ENCODE measurements around the gene MYO7A.

MYO7A gene

DNA sequence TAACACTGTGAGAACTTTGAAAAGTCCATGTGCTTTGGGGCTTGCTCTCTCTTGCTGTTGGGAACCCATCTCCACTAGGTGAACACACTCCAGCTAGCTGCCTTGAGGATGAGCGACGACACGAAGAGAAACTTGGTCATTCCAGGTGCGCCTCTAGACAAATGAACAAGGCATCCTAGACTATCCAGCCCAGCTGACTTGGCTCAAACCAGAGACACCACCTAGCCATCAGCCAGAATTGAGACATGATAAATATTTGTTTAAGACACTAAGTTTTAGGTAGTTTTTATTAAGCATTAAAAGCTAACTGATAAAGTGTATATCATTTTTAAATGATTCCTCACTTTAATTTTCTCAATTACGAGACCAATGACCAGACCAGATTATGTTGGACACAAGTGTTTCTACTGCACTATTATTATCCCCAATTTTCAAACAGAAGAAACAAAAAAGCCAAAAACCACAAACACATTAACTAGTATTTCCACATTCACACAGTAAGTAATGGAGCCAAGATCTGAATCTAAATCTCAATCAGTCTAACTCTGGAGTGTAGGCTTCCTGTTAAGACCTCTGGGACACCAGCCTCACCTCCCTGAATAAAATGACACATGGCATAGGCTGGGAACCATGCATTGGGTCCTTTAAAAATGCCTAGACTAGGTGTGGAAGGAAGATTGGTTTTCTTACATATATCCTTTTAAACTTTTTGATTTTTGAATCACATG, 103.0 kb downstream of the MYO7A start:
- H3K27ac ChIP-seq (ENCODE audit: low read length) = no peak overlapping the region
- H3K9ac ChIP-seq (ENCODE audit: low read depth, low read length) = no peak overlapping the region
- H3K4me2 ChIP-seq (ENCODE audit: insufficient read depth, low read length) = no peak overlapping the region
- H2AFZ ChIP-seq (ENCODE audit: low read depth, low read length) = no peak overlapping the region
- H3K36me3 ChIP-seq (ENCODE audit: insufficient read depth, low read length) = no peaks in the 10 kb centered on the region
- no peaks in the 10 kb centered on the region for H3K9me3 ChIP-seq (ENCODE audit: insufficient read depth, low read length, severe bottlenecking)
- no peaks in the 10 kb centered on the region for H4K20me1 ChIP-seq (ENCODE audit: insufficient read depth, low read length)
- H3K79me2 ChIP-seq (ENCODE audit: insufficient read depth, low read length) = no peaks in the 10 kb centered on the region
- ATAC-seq (ENCODE audit: insufficient read depth, low read depth) (no peak), DNase-seq (no peak)
- H3K4me1 ChIP-seq (ENCODE audit: insufficient read depth, low read length) = no peaks in the 10 kb centered on the region
- H3K4me3 ChIP-seq (ENCODE audit: low read depth in 1 of 2, low read length in 2 of 2) = no peak overlapping the region
- TF ChIP-seq, protein P1, sequence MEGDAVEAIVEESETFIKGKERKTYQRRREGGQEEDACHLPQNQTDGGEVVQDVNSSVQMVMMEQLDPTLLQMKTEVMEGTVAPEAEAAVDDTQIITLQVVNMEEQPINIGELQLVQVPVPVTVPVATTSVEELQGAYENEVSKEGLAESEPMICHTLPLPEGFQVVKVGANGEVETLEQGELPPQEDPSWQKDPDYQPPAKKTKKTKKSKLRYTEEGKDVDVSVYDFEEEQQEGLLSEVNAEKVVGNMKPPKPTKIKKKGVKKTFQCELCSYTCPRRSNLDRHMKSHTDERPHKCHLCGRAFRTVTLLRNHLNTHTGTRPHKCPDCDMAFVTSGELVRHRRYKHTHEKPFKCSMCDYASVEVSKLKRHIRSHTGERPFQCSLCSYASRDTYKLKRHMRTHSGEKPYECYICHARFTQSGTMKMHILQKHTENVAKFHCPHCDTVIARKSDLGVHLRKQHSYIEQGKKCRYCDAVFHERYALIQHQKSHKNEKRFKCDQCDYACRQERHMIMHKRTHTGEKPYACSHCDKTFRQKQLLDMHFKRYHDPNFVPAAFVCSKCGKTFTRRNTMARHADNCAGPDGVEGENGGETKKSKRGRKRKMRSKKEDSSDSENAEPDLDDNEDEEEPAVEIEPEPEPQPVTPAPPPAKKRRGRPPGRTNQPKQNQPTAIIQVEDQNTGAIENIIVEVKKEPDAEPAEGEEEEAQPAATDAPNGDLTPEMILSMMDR (IDR thresholded peaks at IDR 0.05; ENCODE audit: borderline replicate concordance, extremely low read depth, low read length, poor library complexity, severe bottlenecking) = no peak
- no peak for TF ChIP-seq EZH2 (IDR thresholded peaks at IDR 0.05; ENCODE audit: borderline replicate concordance, low read depth, low read length, severe bottlenecking)
- H3K27me3 ChIP-seq (ENCODE audit: insufficient read depth, low read length, poor library complexity) = no peaks in the 10 kb centered on the region

DNA sequence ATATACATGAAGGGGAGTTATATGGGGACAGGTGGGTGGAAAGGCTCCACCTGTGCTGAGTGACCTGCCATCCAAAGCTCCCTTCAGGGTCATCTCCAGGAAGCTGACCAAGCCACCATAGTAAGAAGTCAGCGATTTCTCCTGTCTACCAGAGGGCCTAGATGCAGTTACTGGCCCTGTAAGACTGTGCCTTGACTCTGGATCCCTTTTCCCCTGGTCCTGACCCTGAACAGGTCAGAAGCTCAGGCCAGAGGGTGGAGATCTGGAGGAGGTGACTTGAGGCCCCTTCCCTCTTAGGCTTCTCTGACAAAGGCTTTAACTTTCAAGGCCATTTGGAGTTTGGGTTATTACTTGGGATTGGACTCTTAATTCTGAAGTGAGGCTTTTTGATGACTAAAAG, 103.8 kb downstream of the MYO7A start:
- TF ChIP-seq, protein P1 (IDR thresholded peaks at IDR 0.05; ENCODE audit: borderline replicate concordance, extremely low read depth, low read length, poor library complexity, severe bottlenecking) = no peak
- no peak for TF ChIP-seq EZH2 (IDR thresholded peaks at IDR 0.05; ENCODE audit: borderline replicate concordance, low read depth, low read length, severe bottlenecking)
- no peaks in the 10 kb centered on the region for H4K20me1 ChIP-seq (ENCODE audit: insufficient read depth, low read length)
- DNase-seq (no peak), ATAC-seq (ENCODE audit: insufficient read depth, low read depth) (no peak)
- H3K27me3 ChIP-seq (ENCODE audit: insufficient read depth, low read length, poor library complexity) = no peaks in the 10 kb centered on the region
- H3K9ac ChIP-seq (ENCODE audit: low read depth, low read length) = no peak overlapping the region
- no peak overlapping the region for H2AFZ ChIP-seq (ENCODE audit: low read depth, low read length)
- H3K4me2 ChIP-seq (ENCODE audit: insufficient read depth, low read length) = no peak overlapping the region
- no peak overlapping the region for H3K4me3 ChIP-seq (ENCODE audit: low read depth in 1 of 2, low read length in 2 of 2)
- H3K36me3 ChIP-seq (ENCODE audit: insufficient read depth, low read length) = no peaks in the 10 kb centered on the region
- no peaks in the 10 kb centered on the region for H3K4me1 ChIP-seq (ENCODE audit: insufficient read depth, low read length)
- H3K9me3 ChIP-seq (ENCODE audit: insufficient read depth, low read length, severe bottlenecking) = no peaks in the 10 kb centered on the region
- no peak overlapping the region for H3K27ac ChIP-seq (ENCODE audit: low read length)
- no peaks in the 10 kb centered on the region for H3K79me2 ChIP-seq (ENCODE audit: insufficient read depth, low read length)

DNA sequence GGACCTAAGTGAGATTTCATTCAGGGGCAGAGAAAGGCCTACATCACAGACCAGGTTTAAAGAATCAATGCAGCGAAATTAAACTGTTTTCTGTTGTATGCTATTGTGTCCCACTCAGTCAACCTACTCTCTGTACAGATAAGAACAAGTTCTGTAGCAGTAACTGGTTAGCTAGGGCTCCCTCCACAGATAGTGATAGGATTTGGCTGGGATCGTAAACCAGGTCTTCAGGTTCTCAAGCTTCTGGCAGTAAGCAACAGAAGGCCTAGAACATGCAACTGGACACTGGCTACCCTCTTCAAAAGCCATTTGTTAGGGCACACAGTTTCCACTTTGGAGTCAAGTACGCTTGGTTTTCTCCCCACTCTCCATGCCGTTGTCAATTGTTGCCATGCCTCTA, 104.2 kb downstream of the MYO7A start:
- no peaks in the 10 kb centered on the region for H3K4me1 ChIP-seq (ENCODE audit: insufficient read depth, low read length)
- TF ChIP-seq EZH2 (IDR thresholded peaks at IDR 0.05; ENCODE audit: borderline replicate concordance, low read depth, low read length, severe bottlenecking) = no peak
- TF ChIP-seq, protein P1 (IDR thresholded peaks at IDR 0.05; ENCODE audit: borderline replicate concordance, extremely low read depth, low read length, poor library complexity, severe bottlenecking) = no peak
- no peak overlapping the region for H2AFZ ChIP-seq (ENCODE audit: low read depth, low read length)
- no peaks in the 10 kb centered on the region for H3K79me2 ChIP-seq (ENCODE audit: insufficient read depth, low read length)
- no peaks in the 10 kb centered on the region for H3K36me3 ChIP-seq (ENCODE audit: insufficient read depth, low read length)
- H3K9ac ChIP-seq (ENCODE audit: low read depth, low read length) = no peak overlapping the region
- no peak for DNase-seq
- no peaks in the 10 kb centered on the region for H3K9me3 ChIP-seq (ENCODE audit: insufficient read depth, low read length, severe bottlenecking)
- no peak for ATAC-seq (ENCODE audit: insufficient read depth, low read depth)
- H3K4me3 ChIP-seq (ENCODE audit: low read depth in 1 of 2, low read length in 2 of 2) = no peak overlapping the region
- no peaks in the 10 kb centered on the region for H4K20me1 ChIP-seq (ENCODE audit: insufficient read depth, low read length)
- no peaks in the 10 kb centered on the region for H3K27me3 ChIP-seq (ENCODE audit: insufficient read depth, low read length, poor library complexity)
- no peak overlapping the region for H3K4me2 ChIP-seq (ENCODE audit: insufficient read depth, low read length)
- H3K27ac ChIP-seq (ENCODE audit: low read length) = no peak overlapping the region

All from DND-41 (cell line).